Calu3 (cell line): ENCODE measurements around the gene SPECC1. TPM values are rescaled to one million over a fixed set of nuclear protein-coding genes. Genes with fewer than 3 reads are reported as not detected.

Source experiments
- BruUV-seq: library from RNA; stranded (reverse); fragments of 400-500 nt; replicated peaks from 2 replicates; lab custom pipeline; 2021; lab: Mats Ljungman, UMichigan
- CTCF ChIA-PET: fragments of 300-600 bp; sonication (Branson Sonifier 250); formaldehyde crosslinking; loops from one replicate; lab custom pipeline; 2022; ENCODE audit warnings: antibody characterized with exemption; lab: Charles Lee
- DNase-seq: peaks from one replicate; pipeline ENCODE4 v3.0.0; 2022
- H3K27ac Mint-ChIP-seq: one replicate; pipeline ENCODE4 v1.8.0; 2022; ENCODE audit warnings: mixed read lengths; ENCODE audit not compliant: unreplicated experiment
- H3K27me3 Mint-ChIP-seq: one replicate; pipeline ENCODE4 v1.8.0; 2022; ENCODE audit warnings: mixed read lengths; ENCODE audit not compliant: unreplicated experiment
- H3K36me3 Mint-ChIP-seq: one replicate; pipeline ENCODE4 v1.8.0; 2022; ENCODE audit warnings: mild to moderate bottlenecking, moderate library complexity, mixed read lengths; ENCODE audit not compliant: insufficient read depth, unreplicated experiment
- H3K4me1 Mint-ChIP-seq: one replicate; pipeline ENCODE4 v1.8.0; 2022; ENCODE audit warnings: mild to moderate bottlenecking, low read depth, mixed read lengths; ENCODE audit not compliant: unreplicated experiment
- H3K4me3 Mint-ChIP-seq: one replicate; pipeline ENCODE4 v1.8.0; 2022; ENCODE audit warnings: mild to moderate bottlenecking, low read depth, moderate library complexity, mixed read lengths; ENCODE audit not compliant: unreplicated experiment
- H3K9me3 Mint-ChIP-seq: one replicate; pipeline ENCODE4 v1.8.0; 2022; ENCODE audit warnings: low read depth, mixed read lengths; ENCODE audit not compliant: unreplicated experiment
- CTCF ChIP-seq: fragments of 200-600 bp; IDR thresholded peaks from one replicate; pipeline ENCODE4 v1.8.0; 2022; ENCODE audit warnings: antibody characterized with exemption; ENCODE audit not compliant: unreplicated experiment
- intact Hi-C: fragments of 100-400 bp; cut with micrococcal nuclease; formaldehyde crosslinking; loops from one replicate; pipeline ENCODE4 v1.10.0; 2022; ENCODE audit not compliant: unreplicated experiment
- total RNA-seq: library from RNA; stranded (reverse); gene quantifications from 2 replicates; pipeline ENCODE4 v1.2.3, GENCODE V29; 2022

Gene SPECC1
- total RNA-seq, 1 experiment from 2014 or later = 53.5 TPM

GRCh38 chr17:20271011-20271610 lies 262.0 kb downstream of the SPECC1 start:
- Mint-ChIP-seq H3K27ac (no peak overlapping the region), H3K27me3 (no peaks in the 10 kb centered on the region), H3K4me1 (peaks cover 9% of the 10 kb centered on the region), H3K4me3 (no peak overlapping the region), H3K36me3 (peaks cover 13% of the 10 kb centered on the region), H3K9me3 (no peaks in the 10 kb centered on the region)
- no TSS peak for BruUV-seq
- no peak for DNase-seq
- no peak for TF ChIP-seq CTCF
- intact Hi-C loops = no loop called here
- CTCF ChIA-PET = interaction anchor here (0.7 kb wide), 1 partner anchor 647 kb away, joined by 9 read pairs; no protein-coding TSS in a partner anchor

GRCh38 chr17:20273741-20274500 lies 264.8 kb downstream of the SPECC1 start:
- H3K36me3 Mint-ChIP-seq = peaks cover 19% of the 10 kb centered on the region
- H3K27ac Mint-ChIP-seq = no peak overlapping the region
- BruUV-seq = no TSS peak
- no peaks in the 10 kb centered on the region for H3K27me3 Mint-ChIP-seq
- CTCF ChIA-PET = no interaction called here
- intact Hi-C loops = no loop called here
- no peak overlapping the region for H3K4me3 Mint-ChIP-seq
- no peak for DNase-seq
- H3K4me1 Mint-ChIP-seq = no peaks in the 10 kb centered on the region
- TF ChIP-seq CTCF = no peak
- H3K9me3 Mint-ChIP-seq = no peaks in the 10 kb centered on the region

GRCh38 chr17:20275653-20276052 lies 266.5 kb downstream of the SPECC1 start:
- CTCF ChIA-PET = no interaction called here

GRCh38 chr17:20276421-20276820 lies 267.3 kb downstream of the SPECC1 start:
- no peak for DNase-seq
- BruUV-seq = no TSS peak
- no peak for TF ChIP-seq CTCF
- no peaks in the 10 kb centered on the region for H3K27me3 Mint-ChIP-seq
- H3K9me3 Mint-ChIP-seq = no peaks in the 10 kb centered on the region
- intact Hi-C loops = no loop called here
- H3K4me3 Mint-ChIP-seq = no peak overlapping the region
- peaks cover 15% of the 10 kb centered on the region for H3K36me3 Mint-ChIP-seq
- H3K4me1 Mint-ChIP-seq = no peaks in the 10 kb centered on the region
- CTCF ChIA-PET = no interaction called here
- no peak overlapping the region for H3K27ac Mint-ChIP-seq

More at GRCh38 chr17:20275653-20276052, 266.5 kb downstream of the SPECC1 start:
- H3K9me3 Mint-ChIP-seq = no peaks in the 10 kb centered on the region
- no peak overlapping the region for H3K27ac Mint-ChIP-seq
- TF ChIP-seq CTCF = no peak
- peaks cover 15% of the 10 kb centered on the region for H3K36me3 Mint-ChIP-seq
- no TSS peak for BruUV-seq
- H3K4me3 Mint-ChIP-seq = no peak overlapping the region
- DNase-seq = no peak
- intact Hi-C loops = no loop called here
- H3K27me3 Mint-ChIP-seq = no peaks in the 10 kb centered on the region
- H3K4me1 Mint-ChIP-seq = no peaks in the 10 kb centered on the region
